GM21515 (cell line): ENCODE results near the gene IL17B.

Experiments used
- ATAC-seq: cut with Tn5 transposase; IDR thresholded peaks from one replicate; pipeline ENCODE4 v1.9.1; 2021; ENCODE audit not compliant: unreplicated experiment

Gene IL17B

DNA sequence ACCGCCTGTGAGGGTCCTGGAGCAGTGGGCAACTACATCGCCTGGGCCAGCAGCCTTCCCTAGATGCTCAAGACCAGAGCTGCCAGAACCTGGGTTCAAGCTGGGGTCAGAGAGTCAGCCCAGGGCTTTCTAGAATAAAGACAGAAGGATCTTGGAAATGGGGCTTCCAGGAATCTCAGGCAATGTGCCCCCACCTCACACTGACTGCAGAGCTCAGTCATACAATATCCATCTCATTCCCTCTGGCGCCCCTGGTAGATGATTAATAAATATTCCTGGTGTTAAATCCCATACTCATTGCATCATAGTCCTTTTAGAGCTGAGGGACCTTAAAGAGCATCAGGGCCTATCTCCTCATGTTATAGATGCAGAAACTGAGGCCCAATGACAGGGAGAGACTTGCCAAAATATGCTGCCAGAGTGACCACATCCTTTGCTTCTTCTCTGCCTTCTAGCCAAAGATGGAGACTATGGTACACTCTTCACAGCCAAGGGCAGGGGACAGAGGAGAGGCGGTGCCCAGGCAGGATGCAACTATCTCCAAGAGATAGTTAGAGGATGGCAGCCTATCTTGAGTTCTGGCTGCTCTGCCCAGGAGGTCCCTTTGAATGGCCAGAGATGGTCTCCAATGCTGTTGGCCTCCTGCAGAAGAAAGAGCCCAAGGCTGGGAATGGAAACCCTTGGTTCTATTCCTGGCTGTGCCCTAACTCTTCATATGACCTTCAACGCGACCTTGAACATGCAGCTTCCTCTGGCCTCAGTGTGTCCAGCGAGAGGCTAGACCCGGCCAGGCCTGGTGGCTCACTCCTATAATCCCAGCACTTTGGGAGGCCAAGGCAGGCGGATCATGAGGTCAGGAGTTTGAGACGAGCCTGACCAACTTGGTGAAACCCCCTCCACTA is 36.2 kb upstream of the IL17B start:
- no peak for ATAC-seq

DNA sequence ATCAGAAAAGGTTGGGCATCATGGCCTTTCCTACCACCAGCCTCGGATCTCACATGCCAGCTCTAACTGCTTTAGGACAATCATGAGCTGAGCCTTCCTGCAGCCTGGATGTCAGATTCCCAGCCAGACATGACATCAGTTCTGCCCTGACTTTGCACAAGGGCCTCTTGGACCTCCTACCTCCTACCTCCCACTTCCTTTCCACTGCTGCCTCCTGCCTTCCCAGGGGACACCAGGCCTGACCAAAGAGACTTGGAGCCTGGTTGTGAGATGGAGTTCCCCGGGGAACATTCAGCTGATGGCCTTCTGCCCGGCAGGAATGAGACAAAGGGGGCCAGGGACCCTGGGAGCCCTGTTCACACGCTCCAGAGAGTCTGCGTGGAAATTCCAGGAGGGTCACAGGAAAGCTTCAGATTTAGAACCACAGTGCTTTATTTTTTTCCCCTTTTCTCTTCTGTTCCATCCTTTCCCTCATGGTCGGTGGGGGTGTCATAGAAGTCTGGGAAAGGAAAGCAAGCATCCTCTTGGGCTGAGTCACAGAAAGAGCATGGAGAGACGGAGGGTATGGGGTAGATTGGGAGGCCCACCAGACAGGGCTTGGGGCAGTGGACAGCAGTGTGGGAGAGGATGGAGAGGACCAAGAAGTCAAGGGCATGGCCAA is 35.4 kb upstream of the IL17B start:
- ATAC-seq, result no peak

DNA sequence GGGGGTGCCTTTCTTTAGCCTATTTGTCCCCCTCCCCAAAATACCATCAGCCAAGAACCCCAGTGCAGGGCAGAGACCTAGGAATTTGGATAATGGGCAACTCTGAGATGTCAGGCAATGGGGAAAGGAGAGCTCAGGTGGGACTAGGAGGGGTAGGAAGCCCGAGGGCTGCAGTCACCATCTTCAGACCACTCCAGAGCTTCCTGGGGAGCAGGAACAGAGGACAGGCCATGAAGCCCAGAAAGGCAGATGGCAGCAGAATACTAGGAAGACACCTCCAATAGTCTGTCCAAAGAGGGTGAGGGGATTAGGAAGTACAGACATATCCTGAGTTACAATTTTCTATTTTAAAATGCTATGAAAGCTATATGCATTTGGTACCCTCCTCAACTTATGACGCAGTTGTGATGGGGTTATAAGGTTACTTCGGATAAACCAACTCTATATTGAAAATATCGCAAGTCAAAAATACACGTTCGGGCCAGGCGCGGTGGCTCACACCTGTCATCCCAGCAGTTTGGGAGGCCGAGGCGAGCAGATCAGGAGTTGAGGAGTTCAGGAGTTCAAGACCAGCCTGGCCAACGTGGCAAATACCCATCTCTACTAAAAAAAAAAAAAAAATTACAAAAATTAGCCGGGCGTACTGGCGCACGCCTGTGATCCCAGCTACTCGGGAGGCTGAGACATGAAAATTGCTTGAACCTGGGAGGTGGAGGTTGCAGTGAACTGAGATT is 34.6 kb upstream of the IL17B start:
- no peak for ATAC-seq

DNA sequence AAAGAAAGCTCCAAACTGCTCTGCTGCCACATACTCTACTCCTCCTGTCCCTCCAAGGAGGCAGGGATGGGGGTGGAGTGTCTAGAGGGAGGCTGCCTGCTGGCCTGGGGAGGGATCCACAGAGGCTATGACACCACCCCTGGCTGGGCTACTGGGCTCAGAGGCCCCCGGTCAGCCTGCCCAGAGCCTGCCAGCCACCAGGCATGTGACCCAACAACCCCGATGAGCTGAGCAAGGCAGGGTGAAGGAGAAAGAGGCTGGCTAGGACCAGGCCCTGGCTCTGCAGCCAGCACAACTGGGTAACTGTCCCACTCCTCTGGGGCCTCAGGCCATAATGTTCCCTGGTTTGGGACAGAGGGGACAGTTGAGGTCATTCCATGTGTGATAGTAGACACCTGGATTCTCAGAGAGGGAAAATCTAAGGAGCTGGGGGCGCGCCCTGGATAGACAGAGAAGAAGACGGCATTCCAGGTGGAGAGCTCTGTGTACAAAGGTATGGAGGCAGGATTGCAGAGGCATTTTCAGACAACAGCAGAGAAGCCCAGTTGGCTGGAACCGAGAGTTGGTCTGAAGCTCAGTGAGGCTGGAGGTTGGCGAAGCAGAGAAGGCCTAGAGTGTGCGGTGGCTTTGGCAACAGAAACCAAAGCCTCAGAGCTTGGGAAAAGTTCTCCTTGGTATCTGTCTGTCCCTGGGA is 33.8 kb upstream of the IL17B start:
- no peak for ATAC-seq

DNA sequence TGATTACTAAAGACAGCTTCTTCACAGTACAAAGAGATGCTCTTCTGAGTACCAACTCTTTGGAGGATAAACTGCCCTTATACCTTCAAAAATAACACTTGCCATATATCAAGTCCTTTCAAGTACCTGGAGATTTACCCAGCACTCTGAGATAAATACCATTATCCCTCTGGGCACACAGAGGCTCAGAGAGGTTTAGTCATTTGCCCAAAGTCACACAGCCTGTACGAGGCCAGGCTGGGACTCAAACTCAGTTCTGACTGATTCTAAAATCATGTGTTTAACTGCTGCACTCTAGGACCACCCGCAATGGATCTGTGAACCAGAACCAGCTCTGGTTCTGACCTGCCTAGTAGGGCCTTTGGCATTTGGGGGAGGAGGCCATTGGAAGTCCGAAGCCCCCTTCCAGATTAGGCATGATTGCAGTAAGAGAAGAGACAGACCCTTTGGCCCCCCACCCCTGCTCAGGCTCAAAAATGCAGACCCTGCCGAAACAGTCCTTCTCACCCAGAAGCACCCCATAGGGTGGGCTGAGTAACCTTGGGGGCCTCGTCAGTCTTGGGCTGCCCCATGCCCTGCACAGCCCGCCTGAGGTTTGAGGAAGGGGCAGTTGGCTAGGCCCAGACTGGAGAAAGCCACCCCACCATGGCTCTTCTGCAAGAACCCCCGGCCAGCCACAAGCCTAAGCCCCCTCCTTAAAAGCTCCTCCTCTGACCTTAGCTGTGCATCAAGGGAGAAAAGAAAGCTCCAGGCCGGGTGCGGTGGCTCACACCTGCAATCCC is 32.8 kb upstream of the IL17B start:
- ATAC-seq, result no peak

DNA sequence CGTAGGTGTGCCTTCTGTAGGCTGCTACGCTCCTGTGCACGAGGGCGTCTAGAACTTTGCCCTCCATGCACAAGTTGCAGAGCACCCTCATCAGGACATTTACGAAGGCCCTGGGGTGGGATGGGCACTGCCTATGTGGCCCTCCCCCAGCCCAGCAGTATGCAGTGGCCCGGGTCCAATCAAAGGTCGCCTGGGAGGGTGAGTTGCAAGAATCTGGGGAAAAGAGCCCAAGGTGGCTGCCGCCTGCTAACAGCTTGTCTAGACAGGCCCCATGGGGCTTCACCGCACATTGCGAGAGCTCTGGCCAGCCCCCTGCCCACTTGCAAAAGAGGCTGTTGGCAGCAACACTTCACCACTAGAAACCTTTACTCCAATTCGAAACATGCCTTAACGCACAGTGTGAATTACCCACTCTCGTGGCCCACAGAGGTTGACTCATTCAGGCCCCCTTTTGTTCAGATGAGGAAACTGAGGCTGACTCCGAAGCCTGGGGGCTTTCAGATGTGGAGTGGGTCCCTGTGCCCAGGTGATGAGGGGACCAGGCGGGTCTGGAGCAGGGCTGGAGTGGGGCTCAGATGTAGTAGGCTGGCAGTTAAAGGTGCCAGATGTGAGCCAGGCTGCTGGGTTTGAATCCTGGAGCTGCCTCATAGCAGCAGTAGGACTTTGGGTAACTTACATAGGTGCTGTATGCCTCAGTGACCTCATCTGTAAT is 31.8 kb upstream of the IL17B start:
- ATAC-seq, result no peak

DNA sequence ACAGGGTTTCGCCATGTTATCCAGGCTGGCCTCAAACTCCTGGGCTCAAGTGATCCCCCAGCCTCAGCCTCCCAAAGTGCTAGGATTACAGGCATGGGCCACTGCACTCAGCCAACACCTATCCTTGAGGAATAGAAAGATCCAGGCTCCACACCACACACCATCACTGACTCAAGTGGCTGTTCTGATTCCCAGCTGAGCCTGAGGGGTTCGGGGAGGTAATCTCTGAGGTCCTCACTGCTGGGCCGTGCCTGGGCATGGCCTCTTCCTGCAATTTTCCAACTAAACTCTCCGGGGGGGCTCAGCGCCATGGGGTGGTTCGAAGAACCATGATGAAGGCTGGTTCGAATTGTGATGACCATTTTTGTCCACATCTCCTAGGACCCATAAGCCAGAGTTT is 31.0 kb upstream of the IL17B start:
- no peak for ATAC-seq

DNA sequence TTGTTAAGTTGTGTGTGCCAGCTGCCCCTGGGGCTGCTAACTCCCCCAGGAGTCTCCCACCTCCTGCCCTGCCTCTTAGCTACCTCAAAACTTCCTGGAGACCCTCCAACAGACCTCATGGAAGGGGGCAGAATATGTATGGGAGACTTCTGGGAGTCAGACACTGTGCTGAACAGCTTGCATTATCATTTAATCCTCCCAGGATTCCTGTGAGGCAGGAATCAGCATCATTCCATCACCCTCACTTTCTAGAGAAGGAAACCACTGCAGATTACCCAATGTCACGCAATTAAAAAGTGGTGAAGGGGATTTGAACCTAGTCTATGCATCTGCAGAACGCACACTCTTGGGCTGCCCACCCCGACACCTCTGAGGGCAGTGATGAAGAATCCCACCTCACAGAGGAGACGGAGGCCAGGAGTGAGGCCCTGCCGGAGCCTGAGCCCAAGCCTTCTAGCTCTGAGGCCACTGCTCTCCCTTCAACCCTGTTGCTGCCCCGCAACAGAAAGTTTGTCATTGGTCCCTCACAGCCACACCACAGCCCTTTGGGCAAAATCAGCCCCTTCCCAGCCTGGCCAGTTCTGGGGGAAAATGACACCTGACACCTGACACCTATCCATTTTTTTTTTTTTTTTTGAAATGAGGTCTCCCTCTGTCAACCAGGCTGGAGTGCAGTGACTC is 30.3 kb upstream of the IL17B start:
- no peak for ATAC-seq

DNA sequence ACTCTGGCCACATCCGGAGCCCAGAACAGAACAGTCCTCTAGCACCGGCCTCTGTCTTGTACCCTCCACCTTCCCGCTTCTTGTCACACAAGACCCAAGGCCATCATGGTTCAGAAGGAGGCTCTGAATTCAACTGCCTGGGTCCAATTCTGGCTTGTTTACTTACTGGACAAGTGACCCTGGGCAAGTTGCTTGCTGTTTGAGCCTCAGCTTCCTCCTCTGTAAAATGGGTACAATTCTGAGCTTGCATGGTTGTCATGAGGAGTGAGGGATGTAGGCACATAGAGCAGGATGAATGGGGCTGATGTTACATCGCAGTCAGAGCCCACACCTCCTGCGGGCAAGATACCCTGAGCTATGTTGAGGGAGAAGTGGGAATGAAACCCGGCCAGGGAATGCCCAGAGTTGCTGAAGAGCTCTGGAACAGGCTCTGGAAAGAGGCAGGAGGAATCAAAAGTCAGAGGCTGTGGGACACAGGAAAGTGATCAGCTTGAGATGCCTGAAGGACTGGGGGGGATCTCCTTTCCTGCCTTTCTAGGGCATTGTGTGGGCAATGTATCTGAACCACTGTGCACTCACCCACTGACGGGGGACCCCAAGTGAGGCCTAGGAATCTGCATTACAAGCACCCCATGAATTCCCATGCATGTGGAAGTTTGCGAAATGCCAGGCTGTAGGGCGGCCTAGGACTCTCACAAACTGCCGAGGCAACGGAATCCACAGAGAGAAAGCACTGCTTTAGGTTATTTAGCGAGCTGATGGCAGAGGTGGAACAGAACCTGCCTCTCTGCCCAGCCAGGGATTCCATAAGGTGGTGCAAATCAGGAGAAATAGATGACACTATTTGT is 29.4 kb upstream of the IL17B start:
- no peak for ATAC-seq

DNA sequence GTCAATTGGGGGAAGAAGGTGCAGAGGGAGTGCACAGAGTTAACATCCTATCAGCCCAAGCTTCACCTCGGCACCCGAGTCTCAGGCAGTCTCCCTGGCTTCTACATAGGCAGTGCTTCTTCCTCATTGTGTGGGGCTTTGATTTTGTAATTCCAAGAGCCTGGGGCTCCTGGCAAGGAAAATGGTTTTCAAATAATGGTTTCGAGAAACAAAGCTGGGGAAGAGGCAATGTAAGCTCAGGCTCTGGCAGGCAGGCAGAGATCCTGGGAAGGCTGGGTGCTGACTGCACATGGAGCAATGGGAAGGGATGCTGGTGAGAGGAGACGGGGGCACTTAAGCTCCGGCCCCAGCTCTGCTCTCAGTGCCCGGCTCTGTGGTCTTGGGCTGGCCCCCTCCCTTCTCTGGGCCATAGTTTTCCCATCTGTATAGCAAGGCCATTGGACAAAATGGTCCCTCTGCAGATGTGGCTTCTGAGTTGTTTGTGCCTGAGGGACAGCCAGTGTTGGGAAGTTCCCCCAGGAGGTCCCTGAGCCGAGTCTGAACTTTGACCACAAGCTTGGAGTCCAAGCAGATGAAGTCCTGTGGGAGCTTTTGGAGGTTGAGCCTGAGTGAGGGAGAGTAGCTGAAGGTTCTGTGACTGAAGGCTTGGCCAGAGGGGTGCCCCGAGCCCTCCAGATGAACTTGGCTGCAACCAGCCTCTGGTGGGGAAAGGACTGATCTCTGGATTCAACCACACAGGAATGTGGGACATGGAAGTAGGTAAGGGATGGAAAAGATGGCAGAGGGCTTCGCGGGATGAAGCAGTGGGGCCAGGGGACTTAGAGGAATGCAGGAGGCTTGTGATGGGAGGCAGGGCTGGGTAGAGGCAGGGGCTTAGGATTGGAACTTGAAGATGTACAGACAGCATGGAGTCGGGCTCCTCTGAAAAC is 28.5 kb upstream of the IL17B start:
- ATAC-seq, result no peak

DNA sequence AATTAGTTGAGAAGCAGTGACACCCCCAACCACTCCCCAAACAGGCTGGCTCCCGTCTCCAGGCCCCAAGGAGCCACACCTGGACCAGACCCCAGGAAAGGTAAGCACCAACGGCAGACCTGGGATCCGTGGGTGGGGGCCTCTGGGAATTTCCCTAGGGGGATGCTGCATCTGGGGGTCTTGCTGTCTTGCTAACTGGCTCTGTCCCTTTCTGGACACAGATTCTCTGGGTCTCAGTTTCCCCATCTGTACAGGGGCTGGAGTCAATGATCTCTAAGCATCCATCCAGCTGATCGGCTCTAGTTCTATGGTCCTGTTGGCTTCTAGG is 27.9 kb upstream of the IL17B start:
- no peak for ATAC-seq

DNA sequence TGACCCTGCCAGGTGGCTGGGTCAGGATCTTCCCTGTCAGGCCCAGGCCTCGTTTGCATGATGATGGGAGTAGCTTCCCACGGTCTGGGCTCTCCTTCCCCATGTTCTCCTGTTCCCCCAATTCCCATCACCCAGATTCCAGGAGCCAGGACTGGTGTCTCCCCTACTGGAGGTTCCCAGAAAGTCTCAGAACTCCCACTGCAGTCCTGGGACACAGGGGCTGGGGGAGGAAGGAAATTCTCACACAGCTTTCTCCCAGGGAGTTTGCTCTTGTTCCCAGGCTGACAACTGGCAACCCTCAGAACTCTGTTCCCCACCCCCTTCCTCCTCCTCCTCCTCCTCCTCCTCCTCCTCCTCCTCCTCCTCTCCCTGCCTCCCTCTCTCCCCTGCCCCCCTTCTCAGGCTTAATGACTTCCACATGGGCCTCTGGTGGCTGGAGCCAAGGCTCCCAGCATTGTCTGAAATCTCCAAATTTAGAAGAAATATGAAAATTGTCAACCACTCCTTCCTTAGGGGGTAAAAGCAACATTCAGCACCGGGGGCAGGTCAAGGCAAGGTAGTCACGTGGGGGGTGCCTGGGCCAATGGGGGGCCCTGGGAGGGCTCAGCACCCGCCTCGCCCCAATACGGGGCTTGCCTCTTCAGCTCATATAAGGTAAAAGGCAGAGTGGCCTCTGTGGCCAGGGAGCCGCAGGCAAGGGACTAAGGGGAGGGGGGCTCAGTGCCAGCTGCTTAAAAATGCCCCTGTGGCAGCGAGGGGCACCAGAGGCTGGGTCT is 27.3 kb upstream of the IL17B start:
- ATAC-seq, result no peak

DNA sequence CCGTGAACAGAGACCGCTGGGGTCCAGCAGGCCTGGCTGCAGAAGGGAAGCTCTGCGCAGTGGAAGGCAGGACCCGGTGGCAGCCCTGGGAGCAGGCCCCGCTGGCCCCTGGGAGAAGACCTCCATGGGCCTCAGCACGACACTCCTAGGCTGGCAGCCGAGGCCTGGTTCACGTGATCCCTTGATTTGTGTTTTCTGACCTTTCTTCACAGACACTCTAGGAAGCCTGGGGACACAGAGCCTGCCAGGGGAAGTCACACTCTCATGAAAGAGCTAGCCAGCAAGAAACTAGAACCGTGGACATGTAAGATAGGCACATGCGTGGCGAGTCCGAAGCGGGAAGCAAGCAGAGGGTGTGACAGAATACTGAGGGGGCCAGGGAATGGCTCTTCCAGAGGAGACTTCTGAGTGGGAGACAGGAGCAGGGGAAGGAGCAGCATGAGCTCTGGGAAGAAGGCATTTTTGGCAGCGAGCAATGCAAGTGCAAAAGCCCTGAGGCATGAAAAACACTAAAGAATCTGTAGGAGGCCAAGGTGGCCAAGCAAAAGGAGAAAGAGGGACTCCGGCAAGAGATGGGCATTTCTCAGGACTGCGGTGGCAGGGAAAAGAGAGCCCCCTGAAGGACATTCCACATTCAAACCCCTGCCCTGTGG is 26.6 kb upstream of the IL17B start:
- ATAC-seq, result no peak

DNA sequence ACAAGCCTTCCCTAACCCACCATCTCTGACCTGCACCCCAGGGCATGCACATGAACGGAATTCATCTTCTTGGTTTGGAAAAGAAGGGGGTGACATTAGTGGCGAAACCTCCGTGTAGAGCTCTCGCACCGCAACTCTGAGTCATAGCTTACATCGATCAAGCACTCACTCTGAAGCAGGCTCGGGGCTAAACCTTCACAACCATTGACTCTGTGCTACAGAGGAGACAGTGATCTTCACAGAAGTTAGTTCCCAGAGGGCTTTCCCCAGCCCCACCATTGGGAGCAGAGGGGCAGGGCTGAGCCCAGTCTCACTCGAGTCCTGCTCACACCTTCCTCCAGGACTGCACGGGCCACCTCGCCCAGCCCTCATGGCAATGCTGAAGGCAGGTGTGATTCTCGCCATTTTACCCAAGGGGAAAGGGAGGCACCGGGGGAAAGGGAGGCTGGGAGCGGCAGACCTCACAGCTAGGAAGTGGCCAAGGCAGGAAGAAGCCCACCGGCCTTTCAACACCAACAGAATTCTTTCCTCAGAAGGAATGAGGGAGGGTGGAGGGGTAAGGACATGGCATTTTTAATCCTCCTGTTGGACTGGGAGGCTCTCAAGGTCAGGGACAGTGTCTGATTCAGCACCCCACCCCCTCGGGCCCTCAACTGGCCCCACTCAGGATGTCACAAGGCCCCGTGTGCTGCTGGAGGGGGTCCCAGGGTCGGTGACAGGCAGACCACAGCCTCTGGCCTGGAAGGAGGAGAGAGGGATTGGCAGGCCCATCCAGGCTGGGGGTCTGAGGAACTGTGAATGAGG is 25.9 kb upstream of the IL17B start:
- no peak for ATAC-seq
